DOHH2 (cell line): ENCODE measurements around the gene CLEC1B.

Source experiments
- H3F3A ChIP-seq: fragments of 200-600 bp; sonication (generic), shearing (Covaris generic); 2 replicates; pipeline ENCODE4 v1.6.0; 2016; ENCODE audit warnings: antibody characterized with exemption, mild to moderate bottlenecking; ENCODE audit not compliant: control insufficient read depth, insufficient read depth
- H3K27ac ChIP-seq: fragments of 200-600 bp; sonication (generic); 2 replicates; pipeline ENCODE4 v1.5.1; 2014; ENCODE audit warnings: low read depth, mild to moderate bottlenecking, low read length, moderate library complexity
- H3K27me3 ChIP-seq: fragments of 200-600 bp; sonication (generic); 2 replicates; pipeline ENCODE4 v1.6.1; 2014; ENCODE audit warnings: mild to moderate bottlenecking, low read length, mixed read lengths; ENCODE audit not compliant: control insufficient read depth
- H3K36me3 ChIP-seq: fragments of 200-600 bp; sonication (generic); 2 replicates; pipeline ENCODE4 v1.6.1; 2014; ENCODE audit warnings: mild to moderate bottlenecking, low read length, moderate library complexity, mixed read lengths; ENCODE audit not compliant: control insufficient read depth
- H3K4me1 ChIP-seq: fragments of 200-600 bp; sonication (generic); 2 replicates; pipeline ENCODE4 v1.6.1; 2014; ENCODE audit warnings: mild to moderate bottlenecking, low read length, mixed read lengths; ENCODE audit not compliant: control insufficient read depth
- H3K4me2 ChIP-seq: fragments of 200-600 bp; sonication (generic); 2 replicates; pipeline ENCODE4 v1.6.0; 2014; ENCODE audit warnings: mild to moderate bottlenecking, low read length, moderate library complexity
- H3K4me3 ChIP-seq: fragments of 200-600 bp; sonication (generic); 2 replicates; pipeline ENCODE4 v1.5.1; 2014; ENCODE audit warnings: mild to moderate bottlenecking, low read length, mixed read lengths
- H3K79me2 ChIP-seq: fragments of 200-600 bp; sonication (generic); 2 replicates; pipeline ENCODE4 v1.6.1; 2014; ENCODE audit warnings: mild to moderate bottlenecking, low read length, mixed read lengths; ENCODE audit not compliant: control insufficient read depth
- H3K9me2 ChIP-seq: fragments of 200-600 bp; sonication (generic); replicated peaks from 2 replicates; pipeline ENCODE4 v1.6.1; 2014; ENCODE audit warnings: mild to moderate bottlenecking, low read length, mixed read lengths; ENCODE audit not compliant: control insufficient read depth
- H3K9me3 ChIP-seq: fragments of 200-600 bp; sonication (generic); 2 replicates; pipeline ENCODE4 v1.6.1; 2014; ENCODE audit warnings: antibody characterized with exemption, low read length, mixed read lengths; ENCODE audit not compliant: control insufficient read depth, insufficient read depth
- H4K20me1 ChIP-seq: fragments of 200-600 bp; sonication (generic); 2 replicates; pipeline ENCODE4 v1.6.0; 2014; ENCODE audit warnings: low read depth, mild to moderate bottlenecking, antibody characterized with exemption, low read length, moderate library complexity; ENCODE audit not compliant: control insufficient read depth, insufficient read depth
- EZH2phosphoT487 ChIP-seq: fragments of 200-600 bp; sonication (generic); IDR thresholded peaks from 2 replicates; pipeline ENCODE4 v1.6.1; 2017; ENCODE audit warnings: borderline replicate concordance, mild to moderate bottlenecking, antibody characterized with exemption, low read length, moderate library complexity, mixed read lengths
- TF ChIP-seq, protein P1 (sequence below): fragments of 200-600 bp; sonication (generic); IDR thresholded peaks from one replicate; pipeline ENCODE4 v1.5.1; 2014; ENCODE audit warnings: antibody characterized with exemption, mild to moderate bottlenecking, low read depth, low read length; ENCODE audit not compliant: poor library complexity, severe bottlenecking

The CLEC1B gene

DNA sequence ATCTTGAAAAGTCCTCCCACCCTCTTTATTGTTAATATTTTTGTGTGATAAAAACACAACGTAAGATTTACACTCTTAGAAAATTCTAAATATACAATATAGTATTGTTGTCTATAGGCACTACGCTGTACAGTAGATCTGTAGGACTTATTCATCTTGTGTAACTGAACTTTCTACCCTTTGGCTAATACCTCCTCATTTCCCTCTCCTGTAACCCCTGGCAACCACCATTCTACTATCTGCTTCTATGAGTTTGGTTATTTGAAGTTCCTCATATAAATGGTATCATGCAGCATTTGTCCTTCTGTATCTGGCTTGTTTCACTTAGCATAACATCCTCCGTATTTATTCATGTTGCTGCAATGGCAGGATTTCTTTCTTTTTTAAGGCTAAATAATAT lies 26.3 kb upstream of the CLEC1B start:
- Histone ChIP-seq H3K79me2 (no peaks in the 10 kb centered on the region), H3K9me2 (no peaks in the 10 kb centered on the region), H3K4me3 (no peak overlapping the region), H3K27me3 (no peaks in the 10 kb centered on the region; the same call in 1 of the 2 replicates), H3K4me1 (no peaks in the 10 kb centered on the region), H3K9me3 (no peaks in the 10 kb centered on the region), H3K4me2 (no peak overlapping the region), H4K20me1 (no peaks in the 10 kb centered on the region), H3K36me3 (no peaks in the 10 kb centered on the region), H3F3A (no peaks in the 10 kb centered on the region), H3K27ac (no peak overlapping the region)
- TF ChIP-seq, protein P1, sequence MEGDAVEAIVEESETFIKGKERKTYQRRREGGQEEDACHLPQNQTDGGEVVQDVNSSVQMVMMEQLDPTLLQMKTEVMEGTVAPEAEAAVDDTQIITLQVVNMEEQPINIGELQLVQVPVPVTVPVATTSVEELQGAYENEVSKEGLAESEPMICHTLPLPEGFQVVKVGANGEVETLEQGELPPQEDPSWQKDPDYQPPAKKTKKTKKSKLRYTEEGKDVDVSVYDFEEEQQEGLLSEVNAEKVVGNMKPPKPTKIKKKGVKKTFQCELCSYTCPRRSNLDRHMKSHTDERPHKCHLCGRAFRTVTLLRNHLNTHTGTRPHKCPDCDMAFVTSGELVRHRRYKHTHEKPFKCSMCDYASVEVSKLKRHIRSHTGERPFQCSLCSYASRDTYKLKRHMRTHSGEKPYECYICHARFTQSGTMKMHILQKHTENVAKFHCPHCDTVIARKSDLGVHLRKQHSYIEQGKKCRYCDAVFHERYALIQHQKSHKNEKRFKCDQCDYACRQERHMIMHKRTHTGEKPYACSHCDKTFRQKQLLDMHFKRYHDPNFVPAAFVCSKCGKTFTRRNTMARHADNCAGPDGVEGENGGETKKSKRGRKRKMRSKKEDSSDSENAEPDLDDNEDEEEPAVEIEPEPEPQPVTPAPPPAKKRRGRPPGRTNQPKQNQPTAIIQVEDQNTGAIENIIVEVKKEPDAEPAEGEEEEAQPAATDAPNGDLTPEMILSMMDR: no peak
- TF ChIP-seq EZH2phosphoT487: no peak

DNA sequence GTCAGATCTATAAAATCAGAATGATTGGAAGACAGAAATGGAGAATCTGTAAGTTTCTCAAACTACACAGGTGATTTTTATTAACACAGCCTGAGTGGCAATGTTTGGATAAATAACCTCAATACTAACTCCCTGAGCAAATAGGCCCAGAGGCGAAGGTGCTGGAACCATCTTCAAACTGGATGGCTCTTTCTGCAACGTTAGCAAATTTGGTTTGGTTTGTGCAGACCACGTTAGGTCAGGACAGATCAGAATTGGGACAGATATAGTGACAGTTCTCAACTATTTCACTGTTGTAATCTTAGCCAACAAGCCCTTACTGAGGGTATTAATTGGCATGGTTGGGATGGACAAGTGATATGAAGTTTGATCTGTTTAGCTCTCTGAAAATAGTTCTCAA lies 22.4 kb upstream of the CLEC1B start:
- Histone ChIP-seq H3K4me3 (no peak overlapping the region), H3K4me2 (no peak overlapping the region), H3K36me3 (no peaks in the 10 kb centered on the region), H4K20me1 (no peaks in the 10 kb centered on the region), H3F3A (no peaks in the 10 kb centered on the region), H3K9me3 (no peaks in the 10 kb centered on the region), H3K27ac (no peak overlapping the region), H3K4me1 (no peaks in the 10 kb centered on the region), H3K79me2 (no peaks in the 10 kb centered on the region), H3K9me2 (no peaks in the 10 kb centered on the region), H3K27me3 (no peaks in the 10 kb centered on the region; the same call in 1 of the 2 replicates)
- TF ChIP-seq, protein P1: no peak
- no peak for TF ChIP-seq EZH2phosphoT487

DNA sequence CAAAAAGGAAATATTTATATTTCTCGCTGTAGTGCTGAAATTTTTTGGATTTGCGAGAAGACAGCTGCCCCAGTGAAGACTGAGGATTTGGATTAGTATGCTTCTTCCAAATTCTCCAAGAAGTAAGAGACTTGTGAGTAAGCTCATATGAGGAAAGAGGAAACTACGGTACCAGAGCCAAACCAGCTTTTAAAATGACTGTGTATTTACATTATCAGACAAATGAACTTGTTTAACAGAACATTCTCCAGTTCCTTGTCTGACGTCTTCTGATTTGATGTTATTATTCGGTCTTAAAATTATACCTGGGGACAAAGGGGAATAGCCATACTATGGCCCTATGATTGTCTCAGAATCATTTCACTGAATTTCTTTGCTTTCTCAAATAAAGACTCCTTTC lies 19.5 kb upstream of the CLEC1B start:
- Histone ChIP-seq H3F3A (no peaks in the 10 kb centered on the region), H3K27me3 (peaks cover 7% of the 10 kb centered on the region; the same call in 1 of the 2 replicates), H3K9me2 (no peaks in the 10 kb centered on the region), H3K4me2 (no peak overlapping the region), H3K4me1 (no peaks in the 10 kb centered on the region), H4K20me1 (no peaks in the 10 kb centered on the region), H3K9me3 (no peaks in the 10 kb centered on the region), H3K36me3 (no peaks in the 10 kb centered on the region), H3K79me2 (no peaks in the 10 kb centered on the region), H3K4me3 (no peak overlapping the region), H3K27ac (no peak overlapping the region)
- no peak for TF ChIP-seq EZH2phosphoT487
- TF ChIP-seq, protein P1: no peak

DNA sequence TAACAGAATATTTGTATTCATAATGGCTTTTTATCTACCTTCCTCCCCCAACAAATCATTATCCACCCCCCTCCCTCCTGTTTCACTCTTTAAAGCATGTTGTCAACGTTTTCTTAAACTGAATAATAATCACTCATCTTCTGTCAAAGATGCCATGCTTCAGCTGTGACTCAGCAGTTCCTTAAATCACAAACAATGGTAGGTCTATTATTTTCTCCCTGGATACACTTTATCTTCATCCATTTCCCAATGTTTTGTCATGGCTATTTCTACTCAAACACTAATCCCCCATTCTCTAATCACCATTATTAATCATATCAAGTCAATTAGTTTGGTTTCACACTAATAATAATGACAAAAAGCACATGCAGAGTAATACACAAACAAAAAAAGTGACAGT lies 18.0 kb upstream of the CLEC1B start:
- no peak for TF ChIP-seq EZH2phosphoT487
- TF ChIP-seq, protein P1: no peak
- H3K27ac ChIP-seq: no peak overlapping the region
- no peaks in the 10 kb centered on the region for H3K9me3 ChIP-seq
- H4K20me1 ChIP-seq: no peaks in the 10 kb centered on the region
- no peaks in the 10 kb centered on the region for H3K9me2 ChIP-seq
- H3K36me3 ChIP-seq: no peaks in the 10 kb centered on the region
- H3F3A ChIP-seq: no peaks in the 10 kb centered on the region
- no peaks in the 10 kb centered on the region for H3K79me2 ChIP-seq
- no peak overlapping the region for H3K4me3 ChIP-seq
- H3K4me1 ChIP-seq: no peaks in the 10 kb centered on the region
- no peak overlapping the region for H3K4me2 ChIP-seq
- H3K27me3 ChIP-seq: peaks cover 15% of the 10 kb centered on the region
